Central memory CD4-positive, alpha-beta T cell (primary cell): ENCODE measurements around the gene RFC2.
"Not testable (repeated sequence)": the region's sequence is repeated elsewhere in the genome, so short reads cannot be mapped to it uniquely, and the experiment has no call there.

Experiments
- DNase-seq: peaks from one replicate; pipeline ENCODE4 v3.0.0; 2022

Gene RFC2

GRCh38 chr7:74246497-74246896, 7.7 kb downstream of the RFC2 start:
- no peak for DNase-seq

DNA sequence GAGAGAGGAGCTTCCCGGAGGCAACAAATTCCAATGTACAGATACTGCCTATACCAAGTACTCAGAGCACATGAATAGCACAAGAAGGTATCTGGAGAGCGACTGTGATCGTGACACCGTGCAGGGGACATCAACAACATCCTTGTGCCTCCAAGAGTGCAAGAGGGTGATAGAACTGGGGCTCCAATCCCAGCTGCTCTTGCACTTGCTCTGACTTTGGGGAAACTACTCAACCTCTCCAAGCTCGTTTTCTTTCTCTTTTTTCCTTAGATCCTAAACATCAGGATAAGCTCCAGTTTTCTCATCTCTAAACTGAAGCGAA, 12.1 kb downstream of the RFC2 start:
- DNase-seq, result no peak

DNA sequence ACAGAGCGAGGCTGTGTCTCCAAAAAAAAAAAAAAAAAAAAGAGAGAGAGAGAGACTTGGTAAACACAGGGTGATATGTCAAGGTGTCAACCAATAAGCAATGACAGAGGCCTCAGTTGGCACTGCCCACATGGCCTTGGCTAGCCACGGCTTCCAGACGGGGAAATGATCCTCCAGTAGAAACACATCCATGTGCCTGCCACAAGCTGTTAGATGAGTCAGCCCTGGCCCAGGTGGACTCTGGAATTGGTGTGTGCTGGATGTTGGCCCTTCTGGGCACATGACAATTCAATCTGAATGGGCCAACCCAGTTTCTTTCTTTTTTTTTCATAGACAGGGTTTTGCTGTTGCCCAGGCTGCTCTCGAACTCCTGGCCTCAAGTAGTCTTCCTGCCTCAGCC, 13.7 kb downstream of the RFC2 start:
- DNase-seq, result no peak

GRCh38 chr7:74236284-74236683, 17.9 kb downstream of the RFC2 start:
- no peak for DNase-seq

- no peak for DNase-seq
Observed at GRCh38 chr7:74235518-74236268, 18.5 kb downstream of the RFC2 start.

GRCh38 chr7:74233655-74234285, 20.4 kb downstream of the RFC2 start:
- no peak for DNase-seq

DNA sequence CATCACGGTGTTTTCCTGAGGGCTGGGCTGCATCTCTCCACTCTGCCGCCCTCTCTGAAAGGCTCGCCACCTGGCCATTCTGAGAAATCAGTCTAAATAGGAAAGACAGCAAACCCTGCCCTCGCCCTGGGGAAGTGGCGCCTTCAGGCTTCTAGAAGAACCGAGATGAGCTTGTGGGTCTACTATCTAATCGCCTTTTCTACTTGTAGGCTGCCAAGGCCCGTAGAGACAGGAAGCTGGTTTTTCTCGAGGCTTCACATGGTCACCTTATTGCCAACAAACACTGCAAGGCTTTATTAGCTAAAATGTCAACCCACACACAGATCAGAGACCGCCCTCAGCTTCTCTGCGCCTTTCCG, 23.0 kb downstream of the RFC2 start:
- no peak for DNase-seq

GRCh38 chr7:74230446-74231231, 23.6 kb downstream of the RFC2 start:
- no peak for DNase-seq

DNA sequence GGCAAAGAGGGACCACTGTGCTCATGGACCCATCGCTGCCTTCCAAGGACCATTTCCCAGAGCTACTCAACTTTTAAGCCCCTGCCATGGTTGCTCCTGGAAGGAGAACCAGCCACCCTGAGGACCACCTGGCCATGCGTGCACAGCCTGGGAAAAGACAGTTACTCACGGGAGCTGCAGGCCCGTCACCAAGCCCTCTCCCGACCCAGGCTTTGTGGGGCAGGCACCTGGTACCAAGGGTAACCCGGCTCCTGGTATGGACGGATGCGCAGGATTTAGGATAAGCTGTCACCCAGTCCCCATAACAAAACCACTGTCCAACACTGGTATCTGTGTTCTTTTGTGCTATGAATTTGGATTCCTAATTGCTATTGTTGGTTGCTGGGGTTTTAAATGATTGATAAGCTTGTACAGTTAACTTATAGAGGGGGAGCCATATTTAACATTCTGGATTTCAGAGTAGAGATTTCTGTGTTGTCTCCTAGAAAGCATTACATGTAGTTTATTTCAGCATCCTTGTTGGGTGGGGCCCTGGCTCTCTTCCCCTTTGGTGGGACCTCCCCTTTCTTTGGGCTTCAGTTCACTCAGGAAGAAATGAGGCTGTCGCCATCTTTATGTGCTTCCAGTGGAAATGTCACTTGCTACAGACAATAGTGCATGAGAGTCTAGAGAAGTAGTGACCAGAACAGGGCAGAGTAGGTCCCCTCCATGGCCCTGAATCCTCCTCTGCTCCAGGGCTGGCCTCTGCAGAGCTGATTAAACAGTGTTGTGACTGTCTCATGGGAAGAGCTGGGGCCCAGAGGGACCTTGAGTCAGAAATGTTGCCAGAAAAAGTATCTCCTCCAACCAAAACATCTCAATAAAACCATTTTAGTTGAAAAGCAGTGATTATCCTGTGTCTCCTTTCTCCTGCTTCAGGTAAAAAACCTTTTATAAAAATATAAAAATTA, 25.0 kb downstream of the RFC2 start:
- no peak for DNase-seq

DNA sequence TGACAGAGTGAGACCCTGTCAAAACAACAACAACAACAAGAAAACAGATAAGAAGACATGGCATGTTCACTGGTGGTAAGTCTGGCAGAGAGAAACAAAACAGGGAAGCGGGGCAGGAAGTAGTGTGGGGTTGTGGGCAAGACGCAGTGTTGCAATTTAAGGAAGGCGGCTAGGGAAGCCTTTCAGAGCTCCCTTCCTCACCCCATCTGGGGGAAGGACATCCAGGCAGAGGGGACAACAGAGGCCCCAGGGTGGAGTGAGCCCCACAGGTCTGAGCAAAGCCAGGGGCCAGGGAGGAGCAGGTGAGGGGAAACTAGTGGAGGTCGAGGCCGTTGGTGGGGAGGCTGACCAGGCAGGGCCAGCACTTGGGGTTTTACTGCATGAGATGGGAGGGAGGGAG, 27.6 kb downstream of the RFC2 start:
- no peak for DNase-seq

DNA sequence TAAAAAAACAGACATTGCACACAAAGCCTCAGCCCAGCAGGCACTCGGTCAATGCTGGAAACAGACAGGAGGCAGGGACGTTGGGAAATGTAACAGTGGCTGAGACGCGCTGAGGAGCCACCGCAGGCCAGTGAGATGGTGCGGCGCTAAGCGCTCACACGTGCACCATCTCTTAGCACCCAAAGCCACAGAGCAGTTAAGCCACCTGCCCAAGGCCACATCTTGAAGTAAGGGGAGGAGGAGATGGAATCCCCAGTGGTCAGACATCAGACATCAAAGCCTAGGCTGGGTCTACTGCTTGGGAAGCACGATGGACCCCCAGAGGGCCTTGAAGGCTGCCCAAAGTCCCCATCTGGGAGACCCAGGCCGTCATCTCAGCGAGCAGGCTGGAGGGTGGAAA, 28.8 kb downstream of the RFC2 start:
- no peak for DNase-seq

- DNase-seq, result not testable (repeated sequence)
Observed at GRCh38 chr7:74224907-74225306, 29.3 kb downstream of the RFC2 start.

- DNase-seq, result no peak
Observed at GRCh38 chr7:74224511-74224832, 29.7 kb downstream of the RFC2 start.

- DNase-seq, result no peak
Observed at GRCh38 chr7:74223711-74224510, 30.3 kb downstream of the RFC2 start.

- no peak for DNase-seq
Observed at GRCh38 chr7:74222851-74223710, 31.1 kb downstream of the RFC2 start.

- no peak for DNase-seq
Observed at GRCh38 chr7:74221713-74222112, 32.5 kb downstream of the RFC2 start.

GRCh38 chr7:74220229-74220628, 34.0 kb downstream of the RFC2 start:
- no peak for DNase-seq

DNA sequence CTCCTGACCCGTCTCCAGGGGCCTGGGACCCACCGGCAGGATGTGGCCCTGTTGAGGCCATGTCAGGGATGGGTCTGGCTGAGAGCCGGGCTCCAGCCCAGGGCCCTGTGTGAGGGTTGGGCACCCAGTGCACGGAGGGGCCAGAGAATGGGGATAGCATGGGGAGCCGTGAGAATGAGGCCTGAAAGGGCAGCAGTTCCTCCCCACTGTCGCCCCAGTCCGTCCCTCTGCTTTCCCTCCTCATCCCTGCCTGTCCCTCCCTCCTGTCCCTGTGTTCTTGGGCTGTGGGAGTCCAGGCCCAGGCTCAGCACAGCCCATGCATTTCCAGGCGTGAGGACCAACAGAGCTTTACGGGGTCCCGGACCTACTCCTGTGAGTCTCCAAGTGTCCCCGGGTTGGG, 34.8 kb downstream of the RFC2 start:
- DNase-seq, result no peak

- no peak for DNase-seq
Observed at GRCh38 chr7:74218343-74218698, 35.9 kb downstream of the RFC2 start.

GRCh38 chr7:74217455-74218342, 36.5 kb downstream of the RFC2 start:
- no peak for DNase-seq
